NB4 (cell line): ENCODE data around the gene LYPD8.

Experiments used
- MYC ChIP-seq: IDR thresholded peaks from 2 replicates; pipeline ENCODE4 v1.6.1; 2011; ENCODE audit warnings: low read depth, low read length
- POLR2A ChIP-seq: IDR thresholded peaks from 2 replicates; pipeline ENCODE4 v1.6.1; 2011; ENCODE audit warnings: mild to moderate bottlenecking; ENCODE audit not compliant: insufficient read length; ENCODE audit errors: extremely low read depth
- TF ChIP-seq, protein P1 (sequence below): IDR thresholded peaks from one replicate; pipeline ENCODE4 v1.5.1; 2012; ENCODE audit warnings: low read depth, low read length

DNA sequence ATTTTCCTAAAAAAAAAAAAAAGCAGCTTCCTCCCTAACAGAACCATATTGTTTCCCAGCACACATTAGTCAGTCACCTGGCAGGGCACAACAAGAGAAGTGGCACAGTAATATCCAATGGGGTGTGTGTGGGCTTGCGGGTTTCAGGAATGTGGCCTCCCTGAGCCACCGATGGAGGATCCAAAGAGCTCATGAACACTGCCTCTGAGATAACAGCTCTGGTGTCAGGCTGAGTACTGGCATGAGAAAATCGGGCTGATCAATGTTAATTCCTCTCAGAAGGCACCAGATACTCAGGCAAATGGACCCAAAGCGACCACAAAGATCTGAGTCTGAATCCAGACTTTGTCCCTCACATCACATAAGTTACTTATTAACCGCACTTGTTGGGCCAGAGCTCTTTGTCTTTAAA is 2.2 kb upstream of the LYPD8 start:
- TF ChIP-seq MYC (no peak), POLR2A (no peak)
- TF ChIP-seq, protein P1, sequence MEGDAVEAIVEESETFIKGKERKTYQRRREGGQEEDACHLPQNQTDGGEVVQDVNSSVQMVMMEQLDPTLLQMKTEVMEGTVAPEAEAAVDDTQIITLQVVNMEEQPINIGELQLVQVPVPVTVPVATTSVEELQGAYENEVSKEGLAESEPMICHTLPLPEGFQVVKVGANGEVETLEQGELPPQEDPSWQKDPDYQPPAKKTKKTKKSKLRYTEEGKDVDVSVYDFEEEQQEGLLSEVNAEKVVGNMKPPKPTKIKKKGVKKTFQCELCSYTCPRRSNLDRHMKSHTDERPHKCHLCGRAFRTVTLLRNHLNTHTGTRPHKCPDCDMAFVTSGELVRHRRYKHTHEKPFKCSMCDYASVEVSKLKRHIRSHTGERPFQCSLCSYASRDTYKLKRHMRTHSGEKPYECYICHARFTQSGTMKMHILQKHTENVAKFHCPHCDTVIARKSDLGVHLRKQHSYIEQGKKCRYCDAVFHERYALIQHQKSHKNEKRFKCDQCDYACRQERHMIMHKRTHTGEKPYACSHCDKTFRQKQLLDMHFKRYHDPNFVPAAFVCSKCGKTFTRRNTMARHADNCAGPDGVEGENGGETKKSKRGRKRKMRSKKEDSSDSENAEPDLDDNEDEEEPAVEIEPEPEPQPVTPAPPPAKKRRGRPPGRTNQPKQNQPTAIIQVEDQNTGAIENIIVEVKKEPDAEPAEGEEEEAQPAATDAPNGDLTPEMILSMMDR = no peak
